GM21447 (cell line): ENCODE data around the gene MRTFA.
"Not testable (repeated sequence)": the region's sequence is repeated elsewhere in the genome, so short reads cannot be mapped to it uniquely, and the experiment has no call there.

Experiments used
- ATAC-seq: cut with Tn5 transposase; IDR thresholded peaks from one replicate; pipeline ENCODE4 v1.9.1; 2021; ENCODE audit not compliant: unreplicated experiment

The MRTFA gene

GRCh38 chr22:40628354-40629042, 8.0 kb downstream of the MRTFA start:
- no peak for ATAC-seq

GRCh38 chr22:40627612-40628011, 8.9 kb downstream of the MRTFA start:
- ATAC-seq = no peak

GRCh38 chr22:40626851-40627250, 9.7 kb downstream of the MRTFA start:
- ATAC-seq = no peak

- ATAC-seq = not testable (repeated sequence)
Observed at GRCh38 chr22:40625794-40626193, 10.7 kb downstream of the MRTFA start.

GRCh38 chr22:40625281-40625680, 11.2 kb downstream of the MRTFA start:
- not testable (repeated sequence) for ATAC-seq

GRCh38 chr22:40624770-40625169, 11.7 kb downstream of the MRTFA start:
- no peak for ATAC-seq

GRCh38 chr22:40621309-40622151, 15.0 kb downstream of the MRTFA start:
- ATAC-seq = no peak

GRCh38 chr22:40620464-40621046, 16.0 kb downstream of the MRTFA start:
- ATAC-seq = no peak

- ATAC-seq = no peak
Observed at GRCh38 chr22:40618400-40618799, 18.1 kb downstream of the MRTFA start.

- ATAC-seq = no peak
Observed at GRCh38 chr22:40616578-40616977, 19.9 kb downstream of the MRTFA start.

GRCh38 chr22:40613067-40613466, 23.5 kb downstream of the MRTFA start:
- ATAC-seq = no peak

GRCh38 chr22:40612291-40612751, 24.2 kb downstream of the MRTFA start:
- no peak for ATAC-seq

- no peak for ATAC-seq
Observed at GRCh38 chr22:40611606-40612005, 24.9 kb downstream of the MRTFA start.

GRCh38 chr22:40610329-40610850, 26.1 kb downstream of the MRTFA start:
- no peak for ATAC-seq

GRCh38 chr22:40609216-40609615, 27.3 kb downstream of the MRTFA start:
- no peak for ATAC-seq

GRCh38 chr22:40607506-40607905, 29.0 kb downstream of the MRTFA start:
- no peak for ATAC-seq

GRCh38 chr22:40606306-40606705, 30.2 kb downstream of the MRTFA start:
- no peak for ATAC-seq

GRCh38 chr22:40605761-40606160, 30.8 kb downstream of the MRTFA start:
- no peak for ATAC-seq

GRCh38 chr22:40603088-40603605, 33.4 kb downstream of the MRTFA start:
- ATAC-seq = no peak

- no peak for ATAC-seq
Observed at GRCh38 chr22:40602231-40602630, 34.3 kb downstream of the MRTFA start.

- ATAC-seq = no peak
Observed at GRCh38 chr22:40599731-40600130, 36.8 kb downstream of the MRTFA start.
